ENCODE results near the gene C12orf60.

DNA sequence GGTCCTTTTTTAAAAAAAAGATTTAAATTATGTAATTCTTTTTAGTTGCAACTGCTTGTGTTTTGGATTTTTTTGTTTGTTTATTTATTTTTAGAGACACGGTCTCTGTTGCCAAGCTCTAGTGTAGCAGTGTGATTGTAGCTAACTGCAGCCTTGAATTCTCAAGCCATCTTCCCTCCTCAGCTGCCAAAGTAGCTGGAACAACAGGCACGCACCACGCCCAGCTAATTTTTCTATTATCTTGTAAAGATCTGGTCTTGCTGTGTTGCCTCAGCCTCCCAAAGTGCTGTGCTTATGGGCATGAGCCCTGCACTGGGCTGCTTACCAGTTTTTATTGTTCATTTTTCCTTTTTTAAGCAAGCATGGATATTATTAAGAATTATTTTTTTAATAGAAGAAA is 50.5 kb downstream of the C12orf60 start:
- TF ChIP-seq, protein P1, sequence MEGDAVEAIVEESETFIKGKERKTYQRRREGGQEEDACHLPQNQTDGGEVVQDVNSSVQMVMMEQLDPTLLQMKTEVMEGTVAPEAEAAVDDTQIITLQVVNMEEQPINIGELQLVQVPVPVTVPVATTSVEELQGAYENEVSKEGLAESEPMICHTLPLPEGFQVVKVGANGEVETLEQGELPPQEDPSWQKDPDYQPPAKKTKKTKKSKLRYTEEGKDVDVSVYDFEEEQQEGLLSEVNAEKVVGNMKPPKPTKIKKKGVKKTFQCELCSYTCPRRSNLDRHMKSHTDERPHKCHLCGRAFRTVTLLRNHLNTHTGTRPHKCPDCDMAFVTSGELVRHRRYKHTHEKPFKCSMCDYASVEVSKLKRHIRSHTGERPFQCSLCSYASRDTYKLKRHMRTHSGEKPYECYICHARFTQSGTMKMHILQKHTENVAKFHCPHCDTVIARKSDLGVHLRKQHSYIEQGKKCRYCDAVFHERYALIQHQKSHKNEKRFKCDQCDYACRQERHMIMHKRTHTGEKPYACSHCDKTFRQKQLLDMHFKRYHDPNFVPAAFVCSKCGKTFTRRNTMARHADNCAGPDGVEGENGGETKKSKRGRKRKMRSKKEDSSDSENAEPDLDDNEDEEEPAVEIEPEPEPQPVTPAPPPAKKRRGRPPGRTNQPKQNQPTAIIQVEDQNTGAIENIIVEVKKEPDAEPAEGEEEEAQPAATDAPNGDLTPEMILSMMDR (IDR thresholded peaks at IDR 0.05) = no peak
- TF ChIP-seq POLR2A (IDR thresholded peaks at IDR 0.05) = no peak
- TF ChIP-seq EP300 (IDR thresholded peaks at IDR 0.05) = no peak
